ENCODE results near the gene CRTC1.

GRCh38 chr19:18718846-18719458 lies 35.5 kb downstream of the CRTC1 start:
- no peak for TF ChIP-seq CTCF (IDR thresholded peaks at IDR 0.05 in 4 of 5, conservative IDR thresholded peaks at IDR 0.05 in 1 of 5)
- no peak for TF ChIP-seq POLR2A (IDR thresholded peaks at IDR 0.05)
